K562 (cell line): ENCODE data around the gene FRG1. TPM values are rescaled to one million over a fixed set of nuclear protein-coding genes. Genes with fewer than 3 reads are reported as not detected.
"Not testable (repeated sequence)": the region's sequence is repeated elsewhere in the genome, so short reads cannot be mapped to it uniquely, and the experiment has no call there.

ENCODE experiments used
- ATAC-seq: fragments of 200-7000 bp; cut with Tn5 transposase; 3 replicates; pipeline ENCODE4 v1.9.1; 2020; ENCODE audit warnings: moderate library complexity
- BruUV-seq: library from RNA; stranded (reverse); fragments of 400-500 nt; replicated peaks from 2 replicates; lab custom pipeline; 2021; lab: Mats Ljungman, UMichigan
- CTCF ChIA-PET: fragments of 300-600 bp; formaldehyde crosslinking; extraction: SDS; loops from one replicate; lab custom pipeline; 2021; ENCODE audit warnings: low intra/inter-chr PET ratio; lab: Yijun Ruan, JAX
- POLR2A ChIA-PET: fragments of 300-600, 350-650 bp; sonication (Branson Sonifier 250); formaldehyde crosslinking; extraction: SDS; loops from one replicate; lab custom pipeline; 2021; ENCODE audit warnings: antibody characterized with exemption, inconsistent platforms; lab: Yijun Ruan, JAX
- DNase-seq, 4 experiments: peaks; one replicate each; pipeline versions ENCODE4 v3.0.0 to v3.0.0-alpha.2; 2011 to 2018; ENCODE audit warnings: low spot score in 3 of 4, mixed read lengths in 3 of 4; ENCODE audit errors: extremely low read depth in 1 of 4
- FAIRE-seq: peaks from 2 replicates; lab custom pipeline; 2011; peaks lifted over from hg19 to GRCh38; lab: Jason Lieb, UNC
- H2AFZ ChIP-seq: 2 replicates; pipeline ENCODE4 v1.6.0; 2011; ENCODE audit warnings: low read depth, low read length, control low read depth, inconsistent platforms
- H3K27ac ChIP-seq: fragments of 200-600 bp; 3 replicates; pipeline ENCODE4 v1.8.0; 2011; ENCODE audit warnings: low read depth, mild to moderate bottlenecking, control low read depth, inconsistent platforms, low read length, moderate library complexity, mixed read lengths; ENCODE audit errors: extremely low read depth
- H3K27me3 ChIP-seq, 2 experiments: fragments of 300-600 bp in 1 of 2; 2 replicates in 1 of 2; 3 replicates in 1 of 2; pipeline versions ENCODE4 v1.6.0 to v1.8.0; 2011; ENCODE audit warnings: inconsistent platforms in 2 of 2, low read length in 2 of 2, mild to moderate bottlenecking in 1 of 2, mixed read lengths in 1 of 2, moderate library complexity in 1 of 2; ENCODE audit not compliant: control insufficient read depth in 2 of 2, insufficient read depth in 2 of 2
- H3K36me3 ChIP-seq: fragments of 300-600 bp; 3 replicates; pipeline ENCODE4 v1.8.0; 2011; ENCODE audit warnings: mild to moderate bottlenecking, low read length, inconsistent platforms; ENCODE audit not compliant: control insufficient read depth, insufficient read depth
- H3K4me1 ChIP-seq, 2 experiments: fragments of 200-600 bp in 1 of 2; replicated peaks in 1 of 2; 2 replicates in 1 of 2; 3 replicates in 1 of 2; pipeline versions ENCODE4 v1.5.1 to v1.8.0; 2011; ENCODE audit warnings: inconsistent platforms in 2 of 2, low read length in 2 of 2, mild to moderate bottlenecking in 1 of 2, mixed read lengths in 1 of 2, moderate library complexity in 1 of 2; ENCODE audit not compliant: control insufficient read depth in 2 of 2, insufficient read depth in 2 of 2
- H3K4me2 ChIP-seq: 2 replicates; pipeline ENCODE4 v1.6.1; 2011; ENCODE audit warnings: low read length, control low read depth, inconsistent platforms, mixed read lengths; ENCODE audit not compliant: insufficient read depth
- H3K4me3 ChIP-seq: fragments of 200-600 bp; sonication (generic), shearing (Covaris generic); 2 replicates; pipeline ENCODE4 v1.5.1; 2016; ENCODE audit warnings: control low read depth, inconsistent platforms
- H3K79me2 ChIP-seq: fragments of 200-600 bp; 3 replicates; pipeline ENCODE4 v1.8.0; 2011; ENCODE audit warnings: low read length, inconsistent platforms; ENCODE audit not compliant: control insufficient read depth, insufficient read depth
- H3K9ac ChIP-seq, 2 experiments: 2 replicates each; pipeline versions ENCODE4 v1.6.0 to v1.6.1; 2011; ENCODE audit warnings: low read depth in 2 of 2, low read length in 2 of 2, control low read depth in 1 of 2, inconsistent platforms in 1 of 2, mild to moderate bottlenecking in 1 of 2, mixed read lengths in 1 of 2; ENCODE audit not compliant: insufficient read depth in 1 of 2
- H3K9me1 ChIP-seq: one replicate; pipeline ENCODE4 v1.6.0; 2011; ENCODE audit warnings: inconsistent platforms, mild to moderate bottlenecking, low read length, moderate library complexity; ENCODE audit not compliant: control insufficient read depth, insufficient read depth
- H3K9me3 ChIP-seq: replicated peaks from 2 replicates; pipeline ENCODE4 v1.5.1; 2011; ENCODE audit warnings: low read depth, low read length, inconsistent platforms; ENCODE audit not compliant: control insufficient read depth, insufficient read depth
- H4K20me1 ChIP-seq: replicated peaks from 2 replicates; pipeline ENCODE4 v1.6.1; 2011; ENCODE audit warnings: low read length, inconsistent platforms, mixed read lengths; ENCODE audit not compliant: control insufficient read depth, insufficient read depth
- POLR3A ChIP-seq: IDR thresholded peaks from 2 replicates; pipeline ENCODE4 v1.6.1; 2011; ENCODE audit warnings: borderline replicate concordance, mild to moderate bottlenecking, moderate library complexity; ENCODE audit not compliant: insufficient read length, insufficient read depth; ENCODE audit errors: extremely low read depth
- WGBS: fragments of 100-300 bp; shearing (Covaris generic); methylation state at CpG from one replicate; pipeline ENCODE4 v1.1.6; 2016; ENCODE audit warnings: low coverage, mixed read lengths; ENCODE audit not compliant: insufficient coverage; ENCODE audit errors: missing lambda C conversion rate; 5-methylcytosine and 5-hydroxymethylcytosine counted together
- in situ Hi-C: fragments of 300-500 bp; cut with MboI; formaldehyde crosslinking; loops from 4 replicates; pipeline ENCODE4 v1.15.0; 2018; ENCODE audit warnings: inconsistent platforms, mixed read lengths
- intact Hi-C: fragments of 100-400 bp; cut with micrococcal nuclease; formaldehyde crosslinking; loops from 2 replicates; pipeline ENCODE4 v1.14.2; 2022
- polyA plus RNA-seq, 8 experiments: library from polyadenylated mRNA; depleted of rRNA in 4 of 8; stranded (reverse) in 5 of 8; unstranded in 3 of 8; fragments of >200 nt; fragmentation: Nextera tagmentation in 2 of 8; fragmentation: Illumina TruSeq in 1 of 8; extraction: Ambion mirVana in 2 of 8; extraction: Trizol in 1 of 8; gene quantifications; 2 replicates each; pipeline versions ENCODE4 v1.2.1 to v1.2.3, GENCODE V29; 2011 to 2014; ENCODE audit warnings: inconsistent platforms in 1 of 8, missing spikeins in 1 of 8
- total RNA-seq, 7 experiments: library from RNA; depleted of rRNA in 6 of 7; stranded (reverse); fragments of >200 nt in 6 of 7; fragmentation: Illumina TruSeq in 2 of 7; extraction: Trizol in 2 of 7; gene quantifications; 2 replicates each; pipeline versions ENCODE4 v1.2.1 to v1.2.3, GENCODE V29; 2011 to 2021; ENCODE audit warnings: low replicate concordance in 1 of 7

Gene FRG1
- total and polyA plus RNA-seq, 9 of the 15 experiments (the other 6 are each of a cell fraction or from before 2014, with no cell fraction given) = 36.4 to 203 (median 112) TPM

- Histone ChIP-seq H3K27ac (no peak overlapping the region), H4K20me1 (no peaks in the 10 kb centered on the region), H3K9me3 (no peaks in the 10 kb centered on the region), H3K9ac (no peak overlapping the region), H3K9me1 (no peaks in the 10 kb centered on the region), H3K79me2 (no peaks in the 10 kb centered on the region), H3K4me2 (no peak overlapping the region), H3K4me3 (no peak overlapping the region), H3K36me3 (no peaks in the 10 kb centered on the region), H3K4me1 (no peaks in the 10 kb centered on the region; a peak in 1 of 5 replicates), H2AFZ (no peak overlapping the region), H3K27me3 (peaks cover 0 to 14% of the 10 kb centered on the region in 2 experiments; a peak in 4 of 5 replicates)
- TF ChIP-seq POLR3A = no peak
- CTCF ChIA-PET = no interaction called here
- 9% methylated on average over 8 of the region's 8 CpGs for WGBS
- ATAC-seq (no peak), DNase-seq (no peak), FAIRE-seq (no peak)
- POLR2A ChIA-PET = no interaction called here
- in situ Hi-C loops = no loop called here
- intact Hi-C loops = no loop called here
- BruUV-seq = no TSS peak
These were observed 41.3 kb downstream of the FRG1 start for GRCh38 chr4:189981970-189982369.

DNA sequence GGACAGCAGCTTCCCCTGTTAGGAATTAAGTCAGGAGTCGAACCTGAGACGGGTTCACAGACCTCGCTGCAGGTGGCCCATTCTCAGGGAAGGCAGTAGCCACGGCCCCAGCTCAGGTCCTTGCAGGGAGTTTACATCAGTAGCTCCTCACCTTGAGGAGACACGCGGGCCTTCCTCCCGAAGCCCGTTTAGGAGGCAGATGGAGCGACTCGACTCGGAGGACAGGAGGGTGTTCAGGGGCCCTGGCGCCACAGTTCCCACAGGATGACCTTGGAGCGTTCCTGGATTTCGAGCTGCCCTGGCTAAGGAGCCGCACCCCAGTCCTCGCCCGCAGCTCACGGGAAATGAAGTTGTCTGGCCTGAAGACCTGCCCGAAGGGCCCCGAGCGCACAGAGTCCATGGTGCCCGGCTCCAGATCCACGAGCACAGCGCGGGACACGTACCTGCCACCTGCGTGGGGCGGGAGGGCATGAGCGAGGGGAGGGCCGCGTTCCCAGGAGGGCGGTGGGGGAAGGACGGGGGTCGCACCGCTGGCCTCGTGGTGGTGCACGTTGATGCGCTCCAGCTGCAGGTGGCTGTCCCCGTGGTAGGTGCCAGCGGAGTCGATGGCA is 43.3 kb downstream of the FRG1 start:
- H2AFZ ChIP-seq, intact Hi-C loops, in situ Hi-C loops: not testable (repeated sequence)

DNA sequence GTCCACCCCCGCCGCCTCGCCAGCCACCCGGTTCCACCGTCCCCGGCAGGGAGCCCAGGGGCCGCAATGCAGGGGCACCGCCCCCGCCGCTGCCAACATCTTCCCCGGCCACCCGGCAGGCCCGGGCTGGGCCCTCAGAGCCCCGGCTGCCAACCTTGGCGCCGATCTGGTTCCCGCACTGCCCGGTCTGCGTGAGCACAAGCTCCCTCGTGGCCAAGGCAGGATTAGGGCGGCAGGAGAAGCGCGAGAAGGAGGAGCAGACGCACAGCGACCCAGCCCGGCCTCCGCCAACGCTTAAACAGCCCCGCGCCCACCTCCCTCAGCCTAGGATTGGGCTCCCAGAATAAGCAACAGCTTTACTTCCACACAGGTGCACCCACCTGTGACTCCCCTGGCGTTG is 44.0 kb downstream of the FRG1 start:
- H3K79me2 ChIP-seq, H4K20me1 ChIP-seq, H2AFZ ChIP-seq, BruUV-seq, POLR2A ChIA-PET, H3K9me1 ChIP-seq, H3K9ac ChIP-seq, H3K4me1 ChIP-seq, H3K9me3 ChIP-seq, in situ Hi-C loops, ATAC-seq, H3K27ac ChIP-seq, FAIRE-seq, intact Hi-C loops, DNase-seq, H3K36me3 ChIP-seq, CTCF ChIA-PET, H3K4me2 ChIP-seq, H3K4me3 ChIP-seq: not testable (repeated sequence)
- peaks cover 0 to 14% of the 10 kb centered on the region in 2 experiments; a peak in 4 of 5 replicates for H3K27me3 ChIP-seq
- WGBS = 6% methylated on average over 11 of the region's 31 CpGs

More for the DNA sequence above, 43.3 kb downstream of the FRG1 start:
- H3K9me1 ChIP-seq, H3K4me1 ChIP-seq, DNase-seq, H4K20me1 ChIP-seq, H3K9ac ChIP-seq, H3K9me3 ChIP-seq, H3K4me2 ChIP-seq, POLR2A ChIA-PET, CTCF ChIA-PET, FAIRE-seq, H3K27ac ChIP-seq, H3K4me3 ChIP-seq, H3K79me2 ChIP-seq, BruUV-seq, H3K36me3 ChIP-seq, ATAC-seq: not testable (repeated sequence)
- peaks cover 0 to 14% of the 10 kb centered on the region in 2 experiments; a peak in 4 of 5 replicates for H3K27me3 ChIP-seq
- WGBS = 3% methylated on average over 14 of the region's 41 CpGs
